Keratinocyte (primary cell): ENCODE measurements around the gene FBXO10. TPM values are rescaled to one million over a fixed set of nuclear protein-coding genes. Genes with fewer than 3 reads are reported as not detected.

Experiments used
- DNase-seq: peaks from one replicate; pipeline ENCODE4 v3.0.0-alpha.2; 2011; ENCODE audit warnings: low read depth, missing footprints, low spot score
- FAIRE-seq: peaks from 2 replicates; lab custom pipeline; 2011; peaks lifted over from hg19 to GRCh38; lab: Jason Lieb, UNC
- H2AFZ ChIP-seq: 2 replicates; pipeline ENCODE4 v1.6.0; 2012; ENCODE audit warnings: low read length, control low read depth, inconsistent platforms; ENCODE audit not compliant: control insufficient read depth
- H3K27ac ChIP-seq: 2 replicates; pipeline ENCODE4 v1.5.1; 2011; ENCODE audit warnings: low read length; ENCODE audit not compliant: control insufficient read depth, insufficient read depth
- H3K27me3 ChIP-seq: 3 replicates; pipeline ENCODE4 v1.6.0; 2011; ENCODE audit warnings: low read length; ENCODE audit not compliant: control insufficient read depth, insufficient read depth; ENCODE audit errors: extremely low read depth
- H3K36me3 ChIP-seq, 2 experiments: 2 replicates in 1 of 2; 3 replicates in 1 of 2; pipeline ENCODE4 v1.5.1; 2011; ENCODE audit warnings: low read length in 2 of 2, mild to moderate bottlenecking in 1 of 2; ENCODE audit not compliant: control insufficient read depth in 2 of 2, insufficient read depth in 2 of 2; ENCODE audit errors: extremely low read depth in 1 of 2
- H3K4me1 ChIP-seq: 3 replicates; pipeline ENCODE4 v1.5.1; 2011; ENCODE audit warnings: low read length; ENCODE audit not compliant: control insufficient read depth, insufficient read depth; ENCODE audit errors: extremely low read depth
- H3K4me2 ChIP-seq: 3 replicates; pipeline ENCODE4 v1.6.0; 2011; ENCODE audit warnings: low read depth, low read length; ENCODE audit not compliant: control insufficient read depth, insufficient read depth; ENCODE audit errors: extremely low read depth
- H3K4me3 ChIP-seq, 3 experiments: fragments of 200-600 bp in 1 of 3; sonication (generic) in 1 of 3; 2 replicates in 2 of 3; 3 replicates in 1 of 3; pipeline ENCODE4 v1.5.1; 2011 to 2016; ENCODE audit warnings: low read length in 3 of 3, mild to moderate bottlenecking in 3 of 3, control low read depth in 2 of 3, inconsistent platforms in 1 of 3, low read depth in 1 of 3, mixed read lengths in 1 of 3, mixed run types in 1 of 3, moderate library complexity in 1 of 3; ENCODE audit not compliant: control insufficient read depth in 2 of 3, insufficient read depth in 2 of 3; ENCODE audit errors: extremely low read depth in 1 of 3
- H3K79me2 ChIP-seq: 2 replicates; pipeline ENCODE4 v1.6.0; 2012; ENCODE audit warnings: low read length; ENCODE audit not compliant: control insufficient read depth, insufficient read depth
- H3K9ac ChIP-seq: 3 replicates; pipeline ENCODE4 v1.6.0; 2011; ENCODE audit warnings: low read length; ENCODE audit not compliant: control insufficient read depth, insufficient read depth; ENCODE audit errors: extremely low read depth
- H3K9me1 ChIP-seq: 3 replicates; pipeline ENCODE4 v1.6.0; 2011; ENCODE audit warnings: low read length; ENCODE audit not compliant: control insufficient read depth, insufficient read depth; ENCODE audit errors: extremely low read depth
- H3K9me3 ChIP-seq: 2 replicates; pipeline ENCODE4 v1.5.1; 2012; ENCODE audit warnings: low read depth, low read length; ENCODE audit not compliant: control insufficient read depth
- H4K20me1 ChIP-seq: 3 replicates; pipeline ENCODE4 v1.6.0; 2011; ENCODE audit warnings: low read length; ENCODE audit not compliant: control insufficient read depth, insufficient read depth; ENCODE audit errors: extremely low read depth
- EZH2 ChIP-seq: IDR thresholded peaks from one replicate; pipeline ENCODE4 v1.6.1; 2012; ENCODE audit warnings: inconsistent platforms, mild to moderate bottlenecking, low read length, moderate library complexity
- dilution Hi-C: fragments of 300-500 bp; cut with MboI; formaldehyde crosslinking; loops from one replicate; pipeline ENCODE4 v1.7.0; 2020; ENCODE audit warnings: low sequenced_read_pairs; ENCODE audit not compliant: extremely low pct_ligation_motif_present
- polyA plus RNA-seq, 5 experiments: library from polyadenylated mRNA; depleted of rRNA in 3 of 5; stranded (reverse) in 3 of 5; stranded (forward) in 1 of 5; unstranded in 1 of 5; fragments of >200 nt; gene quantifications; 1 replicate in 1 of 5; 2 replicates in 3 of 5; 3 replicates in 1 of 5; pipeline versions ENCODE4 v1.2.1 to v1.2.3, GENCODE V29; 2011 to 2012; ENCODE audit warnings: missing spikeins in 2 of 5, low read depth in 1 of 5, low replicate concordance in 1 of 5
- TF ChIP-seq, protein P1 (sequence below), 3 experiments: IDR thresholded peaks in 1 of 3; conservative IDR thresholded peaks in 1 of 3; optimal IDR thresholded peaks in 1 of 3; 2 replicates in 2 of 3; 3 replicates in 1 of 3; pipeline versions ENCODE3 to v1.5.1; 2011; ENCODE audit warnings: low read length in 3 of 3, mild to moderate bottlenecking in 3 of 3, moderate library complexity in 2 of 3, control low read depth in 1 of 3, inconsistent platforms in 1 of 3; ENCODE audit not compliant: insufficient read depth in 2 of 3; ENCODE audit errors: extremely low read depth in 1 of 3

The FBXO10 gene
- polyA plus RNA-seq, 1 donor (not counting 4 experiments of a cell fraction or from before 2014, with no cell fraction given), result 4.1 TPM

GRCh38 chr9:37617832-37618231, 41.7 kb upstream of the FBXO10 start:
- Histone ChIP-seq H3K9ac (no peak overlapping the region), H3K9me1 (no peaks in the 10 kb centered on the region), H2AFZ (no peak overlapping the region), H3K79me2 (no peaks in the 10 kb centered on the region), H3K27me3 (no peaks in the 10 kb centered on the region), H3K27ac (no peak overlapping the region), H4K20me1 (no peaks in the 10 kb centered on the region), H3K9me3 (no peaks in the 10 kb centered on the region), H3K4me1 (no peaks in the 10 kb centered on the region), H3K4me2 (no peak overlapping the region), H3K36me3 (no peaks in the 10 kb centered on the region), H3K4me3 (no peak overlapping the region)
- no peak for FAIRE-seq
- no peak for DNase-seq
- dilution Hi-C loops, result no loop called here
- TF ChIP-seq EZH2, result no peak
- TF ChIP-seq, protein P1, sequence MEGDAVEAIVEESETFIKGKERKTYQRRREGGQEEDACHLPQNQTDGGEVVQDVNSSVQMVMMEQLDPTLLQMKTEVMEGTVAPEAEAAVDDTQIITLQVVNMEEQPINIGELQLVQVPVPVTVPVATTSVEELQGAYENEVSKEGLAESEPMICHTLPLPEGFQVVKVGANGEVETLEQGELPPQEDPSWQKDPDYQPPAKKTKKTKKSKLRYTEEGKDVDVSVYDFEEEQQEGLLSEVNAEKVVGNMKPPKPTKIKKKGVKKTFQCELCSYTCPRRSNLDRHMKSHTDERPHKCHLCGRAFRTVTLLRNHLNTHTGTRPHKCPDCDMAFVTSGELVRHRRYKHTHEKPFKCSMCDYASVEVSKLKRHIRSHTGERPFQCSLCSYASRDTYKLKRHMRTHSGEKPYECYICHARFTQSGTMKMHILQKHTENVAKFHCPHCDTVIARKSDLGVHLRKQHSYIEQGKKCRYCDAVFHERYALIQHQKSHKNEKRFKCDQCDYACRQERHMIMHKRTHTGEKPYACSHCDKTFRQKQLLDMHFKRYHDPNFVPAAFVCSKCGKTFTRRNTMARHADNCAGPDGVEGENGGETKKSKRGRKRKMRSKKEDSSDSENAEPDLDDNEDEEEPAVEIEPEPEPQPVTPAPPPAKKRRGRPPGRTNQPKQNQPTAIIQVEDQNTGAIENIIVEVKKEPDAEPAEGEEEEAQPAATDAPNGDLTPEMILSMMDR (optimal IDR thresholded peaks at IDR 0.05 in 1 of 3, IDR thresholded peaks at IDR 0.05 in 1 of 3, conservative IDR thresholded peaks at IDR 0.05 in 1 of 3; ENCODE audit: extremely low read depth in 1 of 3, insufficient read depth in 2 of 3, low read length in 3 of 3), result no peak

DNA sequence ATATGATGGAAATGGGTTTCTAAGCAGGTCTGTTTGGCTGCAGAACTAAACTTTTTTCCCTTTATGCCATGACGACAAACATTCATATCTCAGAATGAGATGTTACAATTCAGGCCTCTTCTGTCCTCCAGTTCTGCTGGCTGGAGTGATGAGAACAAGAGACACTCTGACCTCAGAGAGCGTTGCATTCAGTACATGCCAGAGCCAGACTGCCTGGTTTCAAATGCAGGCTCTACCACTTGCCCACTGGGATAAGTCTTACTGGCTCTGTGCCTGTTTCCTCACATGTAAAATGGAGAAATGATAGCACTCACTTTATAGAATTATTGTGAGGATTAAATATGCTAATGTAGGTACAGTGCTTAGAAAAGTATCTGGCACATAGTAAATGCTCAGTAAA, 41.0 kb upstream of the FBXO10 start:
- Histone ChIP-seq H3K9me1 (no peaks in the 10 kb centered on the region), H3K4me3 (no peak overlapping the region), H2AFZ (no peak overlapping the region), H3K27ac (no peak overlapping the region), H3K4me2 (no peak overlapping the region), H3K9ac (no peak overlapping the region), H3K36me3 (no peaks in the 10 kb centered on the region), H3K79me2 (no peaks in the 10 kb centered on the region), H3K9me3 (no peaks in the 10 kb centered on the region), H4K20me1 (no peaks in the 10 kb centered on the region), H3K4me1 (no peaks in the 10 kb centered on the region), H3K27me3 (no peaks in the 10 kb centered on the region)
- TF ChIP-seq, protein P1 (optimal IDR thresholded peaks at IDR 0.05 in 1 of 3, IDR thresholded peaks at IDR 0.05 in 1 of 3, conservative IDR thresholded peaks at IDR 0.05 in 1 of 3; ENCODE audit: extremely low read depth in 1 of 3, insufficient read depth in 2 of 3, low read length in 3 of 3), result no peak
- TF ChIP-seq EZH2, result no peak
- DNase-seq (no peak), FAIRE-seq (no peak)
- dilution Hi-C loops, result no loop called here
